ENCODE results near the gene NOBOX. TPM values are rescaled to one million over a fixed set of nuclear protein-coding genes. Genes with fewer than 3 reads are reported as not detected.
A peak's percentile ranks its signal among the peaks of the same experiment; 100 is the strongest.
"Not testable (repeated sequence)": the region's sequence is repeated elsewhere in the genome, so short reads cannot be mapped to it uniquely, and the experiment has no call there.

The NOBOX gene
- total RNA-seq, 1 experiment from 2014 or later = not detected

DNA sequence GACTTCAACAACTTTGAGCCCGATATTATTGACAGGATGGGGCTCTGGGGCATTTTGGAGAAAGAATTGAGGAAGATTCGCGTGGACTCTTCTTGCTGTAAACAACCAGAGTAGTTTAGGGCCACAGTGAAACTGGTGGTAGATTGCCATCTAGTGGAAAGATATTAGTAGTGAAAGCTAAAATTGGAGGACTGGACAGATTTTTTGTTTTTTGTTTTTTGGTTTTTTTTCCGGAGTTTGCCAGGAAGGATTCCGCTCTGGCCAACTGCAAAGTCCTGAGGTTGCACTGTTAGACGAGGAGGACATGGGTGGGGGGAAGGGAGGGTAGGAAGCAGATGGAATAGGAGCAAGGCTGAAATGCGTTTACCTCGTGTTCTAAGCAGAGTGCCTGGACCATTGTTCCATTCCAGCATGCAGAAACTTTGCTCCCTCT, 11.7 kb downstream of the NOBOX start:
- DNase-seq (ENCODE audit: low spot score) = peak; percentile 61

DNA sequence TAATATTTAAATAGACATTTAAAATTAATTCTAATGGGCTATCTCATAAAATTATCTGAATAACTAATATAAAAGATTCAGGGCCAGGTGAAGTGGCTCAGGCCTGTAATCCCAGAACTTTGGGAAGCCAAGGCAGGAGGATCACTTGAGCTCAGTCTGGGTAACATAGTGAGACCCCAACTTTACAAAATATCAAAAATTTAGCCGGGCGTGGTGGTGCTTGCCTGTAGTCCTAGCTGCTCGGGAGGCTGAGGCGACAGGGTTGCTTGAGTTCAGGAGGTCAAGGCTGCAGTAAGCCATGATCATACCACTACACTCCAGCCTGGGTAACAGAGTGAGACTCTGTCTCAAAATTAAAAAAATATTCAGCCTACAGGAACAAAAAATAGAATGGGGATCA, 12.5 kb downstream of the NOBOX start:
- DNase-seq (ENCODE audit: low spot score) = no peak

DNA sequence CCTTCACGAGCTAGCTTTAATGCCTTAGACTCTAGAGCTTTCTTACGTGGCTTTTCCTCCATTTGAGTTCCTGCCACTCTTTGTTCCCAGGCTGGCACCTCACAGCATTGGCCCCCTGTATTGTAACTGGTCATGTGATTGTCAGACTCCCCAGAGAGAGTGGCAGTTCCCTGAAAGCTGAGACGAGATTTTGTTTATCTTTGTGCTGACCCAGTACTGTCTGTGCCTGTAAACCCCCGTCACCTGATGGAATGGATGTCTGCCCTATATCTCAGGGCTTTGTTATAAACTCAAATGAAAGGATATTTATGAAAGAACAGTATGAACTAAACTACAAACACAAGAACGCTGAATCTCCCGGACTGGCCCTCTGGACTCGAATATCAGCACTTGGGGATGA, 13.0 kb downstream of the NOBOX start:
- no peak for DNase-seq (ENCODE audit: low spot score)

DNA sequence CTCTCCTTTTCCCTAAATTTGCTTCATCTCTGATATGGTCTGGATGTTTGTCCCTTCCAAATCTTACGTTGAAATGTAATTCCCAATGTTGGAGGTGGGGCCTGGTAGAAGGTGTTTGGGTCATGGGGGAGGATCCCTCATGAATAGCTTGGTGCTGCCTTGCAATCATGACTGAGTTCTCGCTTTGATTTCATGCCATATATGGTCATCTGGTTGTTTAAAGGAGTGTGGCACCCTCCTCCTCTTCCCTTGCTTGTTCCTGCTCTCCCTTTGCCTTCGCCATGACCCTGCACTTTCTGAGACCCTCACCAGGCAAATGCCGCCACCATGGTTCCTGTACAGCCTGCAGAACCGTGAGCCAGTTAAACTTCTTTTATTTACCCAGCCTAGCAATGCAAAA, 14.5 kb downstream of the NOBOX start:
- no peak for DNase-seq (ENCODE audit: low spot score)

DNA sequence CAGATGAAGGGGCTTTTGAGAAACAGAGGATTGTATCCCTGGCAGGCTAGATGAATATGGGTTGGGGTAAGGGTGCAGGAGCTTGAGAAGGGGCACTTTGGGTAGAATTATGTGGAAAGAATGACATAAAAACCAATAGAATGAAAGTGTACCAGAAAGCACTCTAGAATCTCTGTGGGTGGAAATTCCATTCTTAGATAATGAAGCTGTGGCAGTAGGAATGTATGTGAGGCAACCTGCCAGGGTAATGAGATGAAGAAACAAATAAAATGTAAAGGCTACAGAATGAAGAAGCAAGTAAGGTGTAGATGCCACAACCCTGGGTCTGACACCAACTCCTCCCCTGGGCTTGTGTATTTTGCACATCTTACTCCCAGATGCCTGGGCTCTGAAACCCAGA, 16.8 kb downstream of the NOBOX start:
- no peak for DNase-seq (ENCODE audit: low spot score)

DNA sequence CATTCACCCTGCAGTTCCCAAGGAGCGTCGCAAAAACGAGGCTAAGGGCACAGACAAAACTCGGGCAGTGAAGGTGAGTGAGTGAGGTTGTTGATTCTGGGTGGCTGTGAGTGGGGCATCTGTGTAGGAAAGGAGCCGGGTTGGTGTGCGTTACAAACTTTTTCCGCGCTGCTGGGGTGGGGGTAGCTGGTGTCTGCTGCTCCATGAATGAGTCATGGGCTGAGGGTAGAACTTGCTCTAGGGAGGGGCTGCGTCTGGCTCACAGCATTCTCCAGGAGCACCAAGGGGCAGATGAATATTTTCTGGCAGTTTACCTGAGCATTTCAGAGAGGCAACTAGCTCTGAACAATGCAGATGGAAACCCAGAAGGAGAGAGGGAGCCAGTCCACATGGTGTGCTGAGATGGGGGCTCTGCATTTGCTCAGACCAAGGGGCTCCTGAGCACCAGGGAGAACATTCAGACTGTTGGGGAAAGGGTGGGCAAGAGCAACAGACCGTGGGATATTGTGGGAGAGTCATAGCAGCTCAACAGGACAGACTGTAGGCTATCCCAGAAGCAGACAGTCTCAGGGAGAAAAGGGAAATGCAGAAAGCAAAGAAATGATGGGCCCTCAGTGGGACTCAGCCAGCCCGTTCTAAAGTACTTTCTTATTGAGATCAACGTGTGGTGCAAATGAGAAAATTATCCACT, 18.8 kb downstream of the NOBOX start:
- DNase-seq (ENCODE audit: low spot score) = peak; percentile 63

DNA sequence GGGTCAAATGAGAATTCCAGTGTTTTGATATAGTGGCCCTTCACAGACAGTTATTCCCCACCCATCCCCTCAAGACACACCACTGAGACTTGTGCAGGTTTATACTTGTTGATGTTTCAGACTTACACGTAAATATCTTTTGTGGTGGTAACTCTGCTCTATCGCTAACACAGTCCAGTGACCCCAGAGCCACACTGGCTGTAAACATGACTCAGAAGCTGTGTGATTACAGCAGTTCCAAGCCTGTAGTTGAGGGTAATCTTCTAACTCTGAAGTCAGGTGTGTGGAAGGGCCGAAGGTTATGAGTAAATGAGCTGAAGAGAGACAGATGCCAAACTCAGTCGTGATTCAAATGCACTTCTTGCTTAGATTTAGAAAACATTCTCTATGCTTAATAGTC, 19.4 kb downstream of the NOBOX start:
- DNase-seq (ENCODE audit: low spot score) = peak; percentile 44

DNA sequence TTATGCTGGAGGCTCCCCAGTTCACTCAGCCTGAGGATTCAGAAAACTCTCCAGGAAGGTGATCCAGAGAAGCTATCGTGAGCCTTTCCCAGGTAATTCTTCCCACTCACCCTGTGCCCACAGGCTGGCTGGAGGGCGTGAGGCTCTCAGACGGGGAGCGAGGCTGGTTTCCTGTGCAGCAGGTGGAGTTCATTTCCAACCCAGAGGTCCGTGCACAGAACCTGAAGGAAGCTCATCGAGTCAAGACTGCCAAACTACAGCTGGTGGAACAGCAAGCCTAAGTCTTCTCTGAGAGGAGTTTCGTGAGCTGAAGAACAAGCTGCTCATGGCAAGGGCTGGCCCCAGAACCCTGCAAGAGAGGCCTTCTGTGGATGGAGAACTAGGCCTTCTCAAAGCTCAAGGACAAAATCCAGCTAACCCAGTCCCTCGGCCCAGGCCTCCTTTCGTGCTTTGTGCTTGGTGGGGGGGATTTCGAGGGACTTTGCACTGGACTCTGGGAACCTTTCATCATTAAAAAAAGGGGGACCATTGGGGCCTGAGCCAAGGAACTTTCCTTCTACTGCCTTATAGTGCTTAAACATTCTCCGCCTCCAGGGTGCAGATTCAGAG, 23.6 kb downstream of the NOBOX start:
- DNase-seq (ENCODE audit: low spot score) = no peak

DNA sequence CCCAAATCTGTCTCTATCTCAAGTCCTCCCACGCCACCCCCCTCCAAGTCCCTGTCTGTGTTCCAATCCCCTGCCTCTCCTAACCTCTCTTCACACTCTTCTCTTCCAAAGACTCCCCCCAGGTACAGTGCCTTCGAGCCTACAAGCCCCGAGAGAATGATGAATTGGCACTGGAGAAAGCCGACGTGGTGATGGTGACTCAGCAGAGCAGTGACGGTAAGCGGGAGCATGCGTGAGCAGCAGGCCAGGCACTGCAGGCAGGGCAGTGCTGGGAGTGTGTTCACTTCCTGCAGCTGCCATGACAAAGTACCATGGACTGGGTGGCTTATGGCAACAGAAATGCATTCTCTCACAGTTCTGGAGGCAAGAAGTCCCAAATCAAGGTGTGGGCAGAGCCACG, 24.8 kb downstream of the NOBOX start:
- peak; percentile 40 for DNase-seq (ENCODE audit: low spot score)

DNA sequence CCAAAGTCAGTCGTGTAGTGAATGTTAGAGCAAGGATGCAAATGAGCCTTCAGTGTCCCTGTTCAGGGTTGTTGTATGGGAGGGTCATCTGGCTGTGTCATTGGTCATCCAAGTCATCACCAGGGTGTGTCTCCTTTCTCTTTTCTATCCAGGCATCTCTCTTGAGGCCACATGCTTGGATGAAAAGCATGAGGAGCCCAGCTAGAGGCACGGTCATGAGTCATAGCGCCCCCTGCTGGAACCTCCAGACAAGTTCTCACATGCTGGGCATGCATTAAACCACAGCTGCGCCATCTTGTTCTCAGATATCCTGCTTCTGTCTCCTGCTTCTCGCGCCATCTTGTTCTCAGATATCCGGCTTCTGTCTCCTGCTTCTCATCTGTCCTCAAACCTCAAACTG, 34.3 kb downstream of the NOBOX start:
- not testable (repeated sequence) for DNase-seq (ENCODE audit: low spot score)

DNA sequence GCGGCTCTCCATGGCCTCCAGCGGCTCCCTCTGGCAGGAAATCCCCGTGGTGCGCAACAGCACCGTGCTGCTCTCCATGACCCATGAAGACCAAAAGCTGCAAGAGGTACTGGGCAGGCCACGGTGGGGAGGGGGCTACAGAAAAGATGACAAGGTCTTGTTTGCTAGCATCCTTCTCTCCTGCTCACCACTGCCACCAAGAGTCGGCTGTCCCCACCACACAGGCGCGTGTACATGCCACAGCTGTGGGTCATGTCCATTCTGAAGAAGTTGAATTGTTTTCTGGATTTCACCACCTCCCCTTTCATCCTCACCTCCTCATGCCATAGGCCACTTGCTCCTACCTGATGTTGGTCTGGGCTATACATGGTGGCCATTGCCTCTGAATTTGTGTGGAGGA, 36.2 kb downstream of the NOBOX start:
- not testable (repeated sequence) for DNase-seq (ENCODE audit: low spot score)

DNA sequence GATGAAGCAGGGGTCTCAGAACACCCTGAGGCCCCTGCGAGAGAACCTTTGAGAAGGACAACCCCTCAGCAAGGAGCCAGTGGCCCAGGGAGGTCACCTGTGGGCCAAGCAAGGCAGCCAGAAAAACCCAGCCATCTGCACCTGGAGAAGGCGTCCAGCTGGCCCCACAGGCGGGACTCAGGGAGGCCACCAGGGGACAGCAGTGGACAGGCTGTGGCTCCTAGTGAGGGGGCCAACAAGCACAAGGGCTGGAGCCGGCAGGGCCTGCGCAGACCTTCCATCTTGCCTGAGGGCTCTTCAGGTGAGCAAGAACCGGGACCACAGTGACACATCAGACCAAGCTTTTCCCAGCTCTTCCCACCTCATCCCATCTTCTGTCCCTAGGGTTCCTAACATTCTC, 38.0 kb downstream of the NOBOX start:
- DNase-seq (ENCODE audit: low spot score) = not testable (repeated sequence)

DNA sequence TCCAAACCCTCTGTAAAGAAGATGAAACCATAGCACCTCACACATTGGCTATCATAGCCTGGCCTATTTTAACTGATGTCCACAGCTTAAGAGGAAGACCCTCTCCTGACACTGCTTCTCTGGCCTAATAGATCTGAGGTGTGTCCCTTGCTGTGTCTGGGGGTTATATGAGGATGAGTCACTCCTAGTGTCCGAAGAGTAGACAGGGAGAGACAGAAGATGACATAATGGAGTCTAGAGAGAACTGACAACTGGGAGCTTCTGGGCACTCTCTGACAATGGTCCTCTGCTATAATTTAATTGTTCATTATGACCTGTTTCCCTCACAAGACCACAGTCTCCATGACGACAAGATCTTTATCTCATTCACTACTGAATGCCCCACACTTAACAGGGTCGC, 41.4 kb downstream of the NOBOX start:
- not testable (repeated sequence) for DNase-seq (ENCODE audit: low spot score)

DNA sequence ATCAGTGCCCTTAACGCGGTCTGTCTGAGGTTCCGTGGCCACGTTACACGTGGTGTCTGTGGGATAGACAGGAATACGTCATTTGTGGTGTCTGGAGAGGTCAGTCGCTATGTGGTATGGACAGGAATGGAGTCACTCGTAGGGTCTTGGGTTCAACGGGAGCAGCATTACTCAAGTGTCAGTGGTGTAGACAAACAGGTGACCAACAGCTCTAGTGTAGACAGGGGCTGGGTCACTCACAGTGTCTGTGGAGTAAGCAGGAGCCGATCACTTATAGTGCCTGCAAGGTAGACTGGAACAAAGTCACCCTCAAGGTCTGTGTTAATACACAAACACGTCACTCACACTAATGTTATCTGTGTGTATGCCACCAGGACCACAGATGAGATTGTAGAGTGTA, 46.6 kb downstream of the NOBOX start:
- DNase-seq (ENCODE audit: low spot score) = not testable (repeated sequence)

DNA sequence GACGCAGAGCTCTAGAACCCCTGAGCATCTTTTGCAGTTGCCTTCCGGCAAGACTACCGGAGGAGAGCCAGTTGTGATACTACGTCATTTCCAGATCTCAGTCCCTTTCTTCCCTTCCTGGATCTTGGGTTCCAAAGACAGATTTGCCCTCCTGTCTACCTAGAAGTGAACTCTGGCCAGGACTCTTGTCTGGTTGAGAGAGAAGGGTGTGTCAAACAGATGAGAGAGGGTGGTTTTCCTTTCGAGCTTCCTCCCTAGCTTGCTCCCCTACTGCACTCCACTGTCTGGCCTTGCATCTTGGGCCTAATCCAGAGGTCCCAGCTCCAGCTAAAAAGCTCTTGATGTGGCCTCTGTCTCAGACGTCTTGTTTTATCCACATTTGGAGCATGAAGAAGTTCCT, 47.3 kb downstream of the NOBOX start:
- DNase-seq (ENCODE audit: low spot score) = not testable (repeated sequence)

DNA sequence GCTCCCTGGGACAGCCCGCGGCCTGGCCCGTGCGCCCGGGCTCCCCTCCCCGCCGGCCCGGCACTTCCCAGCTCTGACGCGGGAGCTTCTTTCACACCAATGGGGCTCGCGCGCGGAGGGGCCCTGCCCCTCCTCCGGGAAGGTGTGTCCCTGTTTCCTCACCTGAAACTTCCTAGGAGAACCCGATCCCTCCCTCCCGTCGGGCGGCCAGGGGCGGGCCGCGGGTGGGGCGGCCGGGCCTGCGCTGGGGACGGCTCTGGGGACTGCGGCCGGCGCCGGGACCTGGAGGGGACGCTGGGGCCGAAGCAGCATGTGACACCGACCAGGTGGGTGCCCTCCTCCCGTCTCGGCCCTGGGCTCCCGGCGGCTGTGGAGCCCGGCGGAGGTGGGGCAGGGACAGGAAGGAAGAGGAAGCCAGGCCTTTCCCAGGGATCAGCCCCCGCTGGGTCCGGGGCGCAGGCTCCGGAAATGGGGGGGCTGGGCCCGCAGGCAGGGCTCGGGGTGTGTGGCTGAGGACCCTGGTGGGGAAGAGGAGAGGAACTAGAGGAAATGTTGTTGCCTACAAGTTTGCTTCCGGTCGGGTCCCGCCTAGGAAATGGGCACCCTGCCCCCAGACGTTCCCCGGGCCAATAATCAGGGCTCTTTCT, 48.2 kb downstream of the NOBOX start, which contains the start of gene ARHGEF5:
Gene ARHGEF5 (plus strand): TSS at position 227 of the 647 bp plus-strand sequence. CDS start 7,268 bp downstream, outside the sequence.
- not testable (repeated sequence) for DNase-seq (ENCODE audit: low spot score)

DNA sequence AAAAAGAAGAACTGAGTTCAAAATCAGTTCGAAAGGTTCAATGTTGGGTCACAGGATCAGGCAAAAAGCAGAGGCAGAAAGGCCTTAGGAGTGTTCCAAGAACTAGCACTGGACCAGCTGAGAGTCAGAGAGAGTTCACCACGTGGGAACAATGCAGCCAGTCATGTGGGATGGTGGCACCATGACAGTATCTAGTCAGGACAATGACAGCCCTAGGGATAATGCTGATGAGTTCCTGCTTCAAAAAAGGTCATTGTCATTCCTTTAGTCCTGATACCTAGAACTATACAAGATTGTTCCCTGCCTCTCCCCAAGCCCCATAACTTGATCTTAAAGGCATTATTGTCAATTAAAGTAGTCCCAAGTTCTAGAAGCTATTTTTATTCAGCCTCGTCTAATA, 51.8 kb downstream of the NOBOX start:
- DNase-seq (ENCODE audit: low spot score) = peak; percentile 1

DNA sequence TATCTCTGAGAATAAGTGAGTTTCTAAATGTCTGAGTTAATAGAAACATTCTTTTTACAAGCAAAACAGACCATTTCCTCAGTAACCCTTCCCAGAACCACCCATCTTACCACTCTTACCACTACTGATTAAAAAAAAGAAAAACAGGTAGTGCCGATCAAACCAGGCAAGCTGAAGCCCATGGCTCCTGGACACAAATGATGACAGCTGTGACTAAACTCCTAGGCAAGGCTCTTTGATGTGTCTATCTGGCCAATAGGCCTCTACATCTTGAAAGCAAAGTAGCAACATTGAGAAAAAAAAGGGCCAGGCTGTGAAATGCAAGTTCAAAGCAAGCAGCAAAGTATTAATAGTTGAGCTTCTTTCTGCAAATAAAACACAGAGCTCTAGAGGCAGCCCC, 54.9 kb downstream of the NOBOX start:
- DNase-seq (ENCODE audit: low spot score) = not testable (repeated sequence)

Other genes starting within 250 kb of the NOBOX start
- 0.15 and 0.16 TPM in 2 replicates for gene CTAGE4, start 220.2 kb downstream of the NOBOX start, total RNA-seq (2014; rRNA removed; shearing (Covaris generic))
- 0.43 and 0.93 TPM in 2 replicates for gene ARHGEF35, start 207.9 kb downstream of the NOBOX start, total RNA-seq (2014; rRNA removed; shearing (Covaris generic))
- gene OR2A42, start 164.1 kb downstream of the NOBOX start, total RNA-seq (2014; rRNA removed; shearing (Covaris generic)) = not detected in 2 replicates
- gene OR2A7, start 138.9 kb downstream of the NOBOX start, total RNA-seq (2014; rRNA removed; shearing (Covaris generic)) = not detected in 2 replicates
- 0.16 and 0.17 TPM in 2 replicates for gene CTAGE8, start 134.4 kb downstream of the NOBOX start, total RNA-seq (2014; rRNA removed; shearing (Covaris generic))
- gene OR2A1, start 91.3 kb downstream of the NOBOX start, total RNA-seq (2014; rRNA removed; shearing (Covaris generic)) = not detected in 2 replicates
- gene ARHGEF5, start 48.3 kb downstream of the NOBOX start, total RNA-seq (2014; rRNA removed; shearing (Covaris generic)) = 2.2 and 2.3 TPM in 2 replicates